Measurements from ENCODE around the gene GREM2. TPM values are rescaled to one million over a fixed set of nuclear protein-coding genes. Genes with fewer than 3 reads are reported as not detected.

Gene GREM2
- total RNA-seq, 1 experiment from 2014 or later, result not detected

GRCh38 chr1:240539769-240540414, 72.1 kb downstream of the GREM2 start:
- Histone ChIP-seq H3K27me3 (ENCODE audit: insufficient read depth, low read depth) (peaks cover 6% of the 10 kb centered on the region; the same call in 1 of the 2 replicates), H3K4me2 (no peak overlapping the region), H3K4me3 (no peak overlapping the region), H3K9me3 (ENCODE audit: insufficient read depth, low read depth) (no peaks in the 10 kb centered on the region), H3F3A (ENCODE audit: insufficient read depth, low read depth) (no peaks in the 10 kb centered on the region), H4K20me1 (ENCODE audit: insufficient read depth) (no peaks in the 10 kb centered on the region), H3K9me2 (ENCODE audit: insufficient read depth) (no peaks in the 10 kb centered on the region), H2AFZ (no peak overlapping the region), H3K27ac (no peak overlapping the region), H3K36me3 (ENCODE audit: low read depth) (no peaks in the 10 kb centered on the region), H3K4me1 (replicated peaks; ENCODE audit: insufficient read depth) (no peaks in the 10 kb centered on the region), H3K79me2 (ENCODE audit: low read depth) (no peaks in the 10 kb centered on the region)
- no peak for TF ChIP-seq EZH2 (IDR thresholded peaks at IDR 0.05; ENCODE audit: low read depth)
- TF ChIP-seq CTCF (conservative IDR thresholded peaks at IDR 0.05), result no peak
- BruUV-seq (replicated peaks), result no TSS peak
- POLR2A ChIA-PET (ENCODE audit: unreplicated experiment), result no interaction called here
- intact Hi-C loops (cut with micrococcal nuclease; ENCODE audit: unreplicated experiment), result no loop called here
- CTCF ChIA-PET, result no interaction called here
- no peak for DNase-seq

GRCh38 chr1:240538776-240539430, 73.1 kb downstream of the GREM2 start:
- Histone ChIP-seq H3K27ac (no peak overlapping the region), H3K27me3 (ENCODE audit: insufficient read depth, low read depth) (no peaks in the 10 kb centered on the region), H4K20me1 (ENCODE audit: insufficient read depth) (no peaks in the 10 kb centered on the region), H3K9me3 (ENCODE audit: insufficient read depth, low read depth) (no peaks in the 10 kb centered on the region), H3K4me2 (no peak overlapping the region), H3K79me2 (ENCODE audit: low read depth) (no peaks in the 10 kb centered on the region), H3K4me3 (no peak overlapping the region), H3K9me2 (ENCODE audit: insufficient read depth) (no peaks in the 10 kb centered on the region), H2AFZ (no peak overlapping the region), H3K4me1 (replicated peaks; ENCODE audit: insufficient read depth) (no peaks in the 10 kb centered on the region), H3K36me3 (ENCODE audit: low read depth) (no peaks in the 10 kb centered on the region), H3F3A (ENCODE audit: insufficient read depth, low read depth) (no peaks in the 10 kb centered on the region)
- intact Hi-C loops (cut with micrococcal nuclease; ENCODE audit: unreplicated experiment), result no loop called here
- DNase-seq, result no peak
- POLR2A ChIA-PET (ENCODE audit: unreplicated experiment), result no interaction called here
- TF ChIP-seq EZH2 (IDR thresholded peaks at IDR 0.05; ENCODE audit: low read depth) (no peak), CTCF (conservative IDR thresholded peaks at IDR 0.05) (no peak)
- CTCF ChIA-PET, result no interaction called here
- no TSS peak for BruUV-seq (replicated peaks)

- H3K36me3 ChIP-seq (ENCODE audit: low read depth), result no peaks in the 10 kb centered on the region
- intact Hi-C loops (cut with micrococcal nuclease; ENCODE audit: unreplicated experiment), result no loop called here
- no peaks in the 10 kb centered on the region for H3K79me2 ChIP-seq (ENCODE audit: low read depth)
- no peaks in the 10 kb centered on the region for H3K4me1 ChIP-seq (replicated peaks; ENCODE audit: insufficient read depth)
- no peaks in the 10 kb centered on the region for H3F3A ChIP-seq (ENCODE audit: insufficient read depth, low read depth)
- H3K9me3 ChIP-seq (ENCODE audit: insufficient read depth, low read depth), result peaks cover 4% of the 10 kb centered on the region; the same call in 1 of the 2 replicates
- H2AFZ ChIP-seq, result no peak overlapping the region
- DNase-seq, result no peak
- H3K27ac ChIP-seq, result no peak overlapping the region
- no TSS peak for BruUV-seq (replicated peaks)
- peaks cover 22% of the 10 kb centered on the region; the same call in 1 of the 2 replicates for H3K27me3 ChIP-seq (ENCODE audit: insufficient read depth, low read depth)
- POLR2A ChIA-PET (ENCODE audit: unreplicated experiment), result no interaction called here
- CTCF ChIA-PET, result no interaction called here
- no peak overlapping the region for H3K4me2 ChIP-seq
- no peaks in the 10 kb centered on the region for H4K20me1 ChIP-seq (ENCODE audit: insufficient read depth)
- H3K9me2 ChIP-seq (ENCODE audit: insufficient read depth), result no peaks in the 10 kb centered on the region
- TF ChIP-seq CTCF (conservative IDR thresholded peaks at IDR 0.05), result no peak
- no peak for TF ChIP-seq EZH2 (IDR thresholded peaks at IDR 0.05; ENCODE audit: low read depth)
- no peak overlapping the region for H3K4me3 ChIP-seq
Observed at GRCh38 chr1:240533154-240533780, 78.7 kb downstream of the GREM2 start.
